HEK293 (cell line): ENCODE measurements around the gene PIK3C2B.

Experiments
- CTCF ChIP-seq: fragments of 450-650 bp; formaldehyde crosslinking; IDR thresholded peaks from 2 replicates; pipeline ENCODE4 v1.5.1; 2016; ENCODE audit warnings: missing biosample characterization, missing genetic modification characterization
- YY1 ChIP-seq: fragments of 450-650 bp; formaldehyde crosslinking; IDR thresholded peaks from 2 replicates; pipeline ENCODE4 v1.5.1; 2018; ENCODE audit warnings: missing biosample characterization, missing genetic modification characterization
- ZBTB49 ChIP-seq: fragments of 450-650 bp; formaldehyde crosslinking; IDR thresholded peaks from 2 replicates; pipeline ENCODE4 v1.5.1; 2016; ENCODE audit warnings: missing biosample characterization, missing genetic modification characterization, low read depth
- ZBTB7A ChIP-seq: fragments of 450-650 bp; formaldehyde crosslinking; IDR thresholded peaks from 2 replicates; pipeline ENCODE4 v1.5.1; 2016; ENCODE audit warnings: low read depth, missing biosample characterization, missing genetic modification characterization
- ZNF146 ChIP-seq: fragments of 450-650 bp; formaldehyde crosslinking; IDR thresholded peaks from 2 replicates; pipeline ENCODE4 v1.5.1; 2016; ENCODE audit warnings: missing biosample characterization, missing genetic modification characterization
- ZNF335 ChIP-seq: fragments of 450-650 bp; formaldehyde crosslinking; conservative IDR thresholded peaks from 2 replicates; pipeline ENCODE4 v1.5.1; 2016; ENCODE audit warnings: missing biosample characterization, missing genetic modification characterization
- ZNF350 ChIP-seq: fragments of 450-650 bp; formaldehyde crosslinking; IDR thresholded peaks from 2 replicates; pipeline ENCODE4 v1.5.0; 2017; ENCODE audit warnings: missing biosample characterization, mild to moderate bottlenecking, missing genetic modification characterization
- ZNF530 ChIP-seq: fragments of 450-650 bp; formaldehyde crosslinking; IDR thresholded peaks from 2 replicates; pipeline ENCODE4 v1.5.1; 2016; ENCODE audit warnings: low read depth, missing biosample characterization, missing genetic modification characterization
- ZNF621 ChIP-seq: fragments of 450-650 bp; formaldehyde crosslinking; IDR thresholded peaks from 2 replicates; pipeline ENCODE4 v1.5.1; 2017; ENCODE audit warnings: missing biosample characterization, missing genetic modification characterization
- ZNF670 ChIP-seq: fragments of 450-650 bp; formaldehyde crosslinking; IDR thresholded peaks from 2 replicates; pipeline ENCODE4 v1.5.1; 2016; ENCODE audit warnings: missing biosample characterization, missing genetic modification characterization, low read depth

- TF ChIP-seq ZNF670 (tag by site-specific recombination) (no peak), YY1 (no peak), ZNF350 (tag by site-specific recombination) (no peak), ZNF530 (no peak), ZNF146 (no peak), CTCF (no peak), ZBTB7A (no peak), ZNF621 (tag by site-specific recombination) (no peak), ZNF335 (no peak), ZBTB49 (tag by site-specific recombination) (no peak)
These were observed 16.8 kb upstream of the PIK3C2B start for GRCh38 chr1:204511366-204511765.
